Ishikawa (cell line): ENCODE data around the gene PARD3.

Experiments
- CREB1 ChIP-seq: IDR thresholded peaks from 2 replicates; pipeline ENCODE4 v1.6.1; 2012; ENCODE audit warnings: low read depth
- EGR1 ChIP-seq: IDR thresholded peaks from 2 replicates; pipeline ENCODE4 v1.6.1; 2012
- EP300 ChIP-seq: IDR thresholded peaks from 2 replicates; pipeline ENCODE4 v1.6.1; 2012; ENCODE audit warnings: borderline replicate concordance
- FOXM1 ChIP-seq: IDR thresholded peaks from 2 replicates; pipeline ENCODE4 v1.6.1; 2012; ENCODE audit warnings: low read depth, borderline replicate concordance
- MAX ChIP-seq: IDR thresholded peaks from 2 replicates; pipeline ENCODE4 v1.6.1; 2012
- NFIC ChIP-seq: IDR thresholded peaks from 2 replicates; pipeline ENCODE4 v1.6.1; 2012
- RAD21 ChIP-seq: IDR thresholded peaks from 2 replicates; pipeline ENCODE4 v1.6.1; 2012; ENCODE audit warnings: low read depth
- TCF12 ChIP-seq: IDR thresholded peaks from 2 replicates; pipeline ENCODE4 v1.6.1; 2012; ENCODE audit warnings: low read depth
- TEAD4 ChIP-seq: IDR thresholded peaks from 2 replicates; pipeline ENCODE4 v1.6.1; 2012
- YY1 ChIP-seq: IDR thresholded peaks from 2 replicates; pipeline ENCODE4 v1.6.1; 2012; ENCODE audit warnings: low read depth

GRCh38 chr10:34581801-34582532 lies 233.1 kb downstream of the PARD3 start:
- TF ChIP-seq TCF12 (no peak), FOXM1 (no peak), TEAD4 (peak; percentile 42; the same call in 1 of the 2 replicates), NFIC (peak; percentile 51; the same call in 1 of the 2 replicates), EP300 (0 out of 2 replicates have a peak, but pooled peaks have one; percentile 30), CREB1 (no peak), EGR1 (no peak), MAX (no peak), YY1 (no peak), RAD21 (no peak)
